Mucosa of stomach (tissue), 1 donor: Measurements from ENCODE around the gene MROH9.

Source experiments
- H3K27me3 ChIP-seq: one replicate; pipeline ENCODE4 v1.7.0; 2013; ENCODE audit warnings: mild to moderate bottlenecking, low read length; ENCODE audit not compliant: control insufficient read depth, insufficient read depth
- H3K36me3 ChIP-seq: one replicate; pipeline ENCODE4 v1.7.0; 2013; ENCODE audit warnings: low read length; ENCODE audit not compliant: control insufficient read depth, insufficient read depth
- H3K4me1 ChIP-seq: one replicate; pipeline ENCODE4 v1.7.0; 2013; ENCODE audit warnings: mild to moderate bottlenecking, low read length; ENCODE audit not compliant: control insufficient read depth, insufficient read depth
- H3K4me3 ChIP-seq: one replicate; pipeline ENCODE4 v1.7.0; 2013; ENCODE audit warnings: low read length
- H3K9ac ChIP-seq: one replicate; pipeline ENCODE4 v1.7.0; 2013; ENCODE audit warnings: mild to moderate bottlenecking, low read length, moderate library complexity
- H3K9me3 ChIP-seq: one replicate; pipeline ENCODE4 v1.7.0; 2013; ENCODE audit warnings: mild to moderate bottlenecking, low read length, moderate library complexity; ENCODE audit not compliant: control insufficient read depth
- donor health status: Pancreatic carcinoma.

Gene MROH9

GRCh38 chr1:171052977-171053376 lies 117.6 kb downstream of the MROH9 start:
- Histone ChIP-seq H3K9me3 (no peaks in the 10 kb centered on the region), H3K36me3 (no peaks in the 10 kb centered on the region), H3K27me3 (no peaks in the 10 kb centered on the region), H3K4me1 (no peaks in the 10 kb centered on the region), H3K4me3 (no peak overlapping the region), H3K9ac (no peak overlapping the region)

- Histone ChIP-seq H3K4me1 (no peaks in the 10 kb centered on the region), H3K9me3 (no peaks in the 10 kb centered on the region), H3K27me3 (no peaks in the 10 kb centered on the region), H3K9ac (no peak overlapping the region), H3K36me3 (no peaks in the 10 kb centered on the region), H3K4me3 (no peak overlapping the region)
These were observed 120.8 kb downstream of the MROH9 start for GRCh38 chr1:171055966-171056643.

- no peaks in the 10 kb centered on the region for H3K36me3 ChIP-seq
- H3K9ac ChIP-seq: no peak overlapping the region
- no peaks in the 10 kb centered on the region for H3K27me3 ChIP-seq
- H3K9me3 ChIP-seq: no peaks in the 10 kb centered on the region
- H3K4me1 ChIP-seq: no peaks in the 10 kb centered on the region
- H3K4me3 ChIP-seq: no peak overlapping the region
These were observed 126.2 kb downstream of the MROH9 start for GRCh38 chr1:171061425-171062143.

- Histone ChIP-seq H3K4me1 (no peaks in the 10 kb centered on the region), H3K9me3 (no peaks in the 10 kb centered on the region), H3K4me3 (no peak overlapping the region), H3K9ac (no peak overlapping the region), H3K27me3 (no peaks in the 10 kb centered on the region), H3K36me3 (no peaks in the 10 kb centered on the region)
These were observed 127.6 kb downstream of the MROH9 start for GRCh38 chr1:171062902-171063301.

- Histone ChIP-seq H3K9me3 (no peaks in the 10 kb centered on the region), H3K36me3 (no peaks in the 10 kb centered on the region), H3K27me3 (no peaks in the 10 kb centered on the region), H3K4me1 (no peaks in the 10 kb centered on the region), H3K4me3 (no peak overlapping the region), H3K9ac (no peak overlapping the region)
These were observed 139.7 kb downstream of the MROH9 start for GRCh38 chr1:171075041-171075440.

- H3K9me3 ChIP-seq: no peaks in the 10 kb centered on the region
- no peaks in the 10 kb centered on the region for H3K4me1 ChIP-seq
- no peaks in the 10 kb centered on the region for H3K36me3 ChIP-seq
- no peaks in the 10 kb centered on the region for H3K27me3 ChIP-seq
- H3K9ac ChIP-seq: no peak overlapping the region
- H3K4me3 ChIP-seq: no peak overlapping the region
These were observed 146.0 kb downstream of the MROH9 start for GRCh38 chr1:171081314-171081753.

- H3K9me3 ChIP-seq: no peaks in the 10 kb centered on the region
- no peaks in the 10 kb centered on the region for H3K27me3 ChIP-seq
- no peaks in the 10 kb centered on the region for H3K4me1 ChIP-seq
- no peak overlapping the region for H3K9ac ChIP-seq
- no peaks in the 10 kb centered on the region for H3K36me3 ChIP-seq
- H3K4me3 ChIP-seq: no peak overlapping the region
These were observed 146.4 kb downstream of the MROH9 start for GRCh38 chr1:171081763-171082201.

- Histone ChIP-seq H3K4me3 (no peak overlapping the region), H3K4me1 (no peaks in the 10 kb centered on the region)
These were observed 147.3 kb downstream of the MROH9 start for GRCh38 chr1:171082606-171083005.

GRCh38 chr1:171083222-171083621 lies 147.9 kb downstream of the MROH9 start:
- no peaks in the 10 kb centered on the region for H3K27me3 ChIP-seq
- no peak overlapping the region for H3K9ac ChIP-seq
- H3K4me1 ChIP-seq: no peaks in the 10 kb centered on the region
- H3K4me3 ChIP-seq: no peak overlapping the region
- H3K9me3 ChIP-seq: no peaks in the 10 kb centered on the region
- H3K36me3 ChIP-seq: no peaks in the 10 kb centered on the region

More at GRCh38 chr1:171082606-171083005, 147.3 kb downstream of the MROH9 start:
- no peak overlapping the region for H3K9ac ChIP-seq
- H3K27me3 ChIP-seq: no peaks in the 10 kb centered on the region
- H3K36me3 ChIP-seq: no peaks in the 10 kb centered on the region
- no peaks in the 10 kb centered on the region for H3K9me3 ChIP-seq

- Histone ChIP-seq H3K9me3 (no peaks in the 10 kb centered on the region), H3K27me3 (no peaks in the 10 kb centered on the region), H3K36me3 (no peaks in the 10 kb centered on the region), H3K4me1 (no peaks in the 10 kb centered on the region), H3K9ac (no peak overlapping the region), H3K4me3 (no peak overlapping the region)
These were observed 148.8 kb downstream of the MROH9 start for GRCh38 chr1:171084091-171084490.

GRCh38 chr1:171084870-171085269 lies 149.5 kb downstream of the MROH9 start:
- H3K9me3 ChIP-seq: no peaks in the 10 kb centered on the region
- H3K4me1 ChIP-seq: peaks cover 4% of the 10 kb centered on the region

GRCh38 chr1:171087896-171088295 lies 152.6 kb downstream of the MROH9 start:
- Histone ChIP-seq H3K27me3 (no peaks in the 10 kb centered on the region), H3K36me3 (no peaks in the 10 kb centered on the region), H3K9ac (no peak overlapping the region), H3K9me3 (no peaks in the 10 kb centered on the region), H3K4me1 (peaks cover 4% of the 10 kb centered on the region), H3K4me3 (no peak overlapping the region)

More at GRCh38 chr1:171084870-171085269, 149.5 kb downstream of the MROH9 start:
- no peak overlapping the region for H3K4me3 ChIP-seq
- no peak overlapping the region for H3K9ac ChIP-seq
- H3K27me3 ChIP-seq: no peaks in the 10 kb centered on the region
- no peaks in the 10 kb centered on the region for H3K36me3 ChIP-seq
